ENCODE results near the gene RHBDL1. TPM values are rescaled to one million over a fixed set of nuclear protein-coding genes. Genes with fewer than 3 reads are reported as not detected.

Gene RHBDL1
- total RNA-seq, 4 donors from 2014 or later: 0.44 to 1.0 (median 0.96) TPM; not detected in 1

DNA sequence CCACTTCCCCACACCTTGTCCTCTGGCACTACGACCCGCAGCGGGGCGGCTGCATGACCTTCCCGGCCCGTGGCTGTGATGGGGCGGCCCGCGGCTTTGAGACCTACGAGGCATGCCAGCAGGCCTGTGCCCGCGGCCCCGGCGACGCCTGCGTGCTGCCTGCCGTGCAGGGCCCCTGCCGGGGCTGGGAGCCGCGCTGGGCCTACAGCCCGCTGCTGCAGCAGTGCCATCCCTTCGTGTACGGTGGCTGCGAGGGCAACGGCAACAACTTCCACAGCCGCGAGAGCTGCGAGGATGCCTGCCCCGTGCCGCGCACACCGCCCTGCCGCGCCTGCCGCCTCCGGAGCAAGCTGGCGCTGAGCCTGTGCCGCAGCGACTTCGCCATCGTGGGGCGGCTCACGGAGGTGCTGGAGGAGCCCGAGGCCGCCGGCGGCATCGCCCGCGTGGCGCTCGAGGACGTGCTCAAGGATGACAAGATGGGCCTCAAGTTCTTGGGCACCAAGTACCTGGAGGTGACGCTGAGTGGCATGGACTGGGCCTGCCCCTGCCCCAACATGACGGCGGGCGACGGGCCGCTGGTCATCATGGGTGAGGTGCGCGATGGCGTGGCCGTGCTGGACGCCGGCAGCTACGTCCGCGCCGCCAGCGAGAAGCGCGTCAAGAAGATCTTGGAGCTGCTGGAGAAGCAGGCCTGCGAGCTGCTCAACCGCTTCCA, 42.0 kb upstream of the RHBDL1 start:
- ATAC-seq (ENCODE audit: low FRiP score): no peak
- no peak for DNase-seq (ENCODE audit: low spot score)
- no peak for TF ChIP-seq CTCF (IDR thresholded peaks at IDR 0.05)

DNA sequence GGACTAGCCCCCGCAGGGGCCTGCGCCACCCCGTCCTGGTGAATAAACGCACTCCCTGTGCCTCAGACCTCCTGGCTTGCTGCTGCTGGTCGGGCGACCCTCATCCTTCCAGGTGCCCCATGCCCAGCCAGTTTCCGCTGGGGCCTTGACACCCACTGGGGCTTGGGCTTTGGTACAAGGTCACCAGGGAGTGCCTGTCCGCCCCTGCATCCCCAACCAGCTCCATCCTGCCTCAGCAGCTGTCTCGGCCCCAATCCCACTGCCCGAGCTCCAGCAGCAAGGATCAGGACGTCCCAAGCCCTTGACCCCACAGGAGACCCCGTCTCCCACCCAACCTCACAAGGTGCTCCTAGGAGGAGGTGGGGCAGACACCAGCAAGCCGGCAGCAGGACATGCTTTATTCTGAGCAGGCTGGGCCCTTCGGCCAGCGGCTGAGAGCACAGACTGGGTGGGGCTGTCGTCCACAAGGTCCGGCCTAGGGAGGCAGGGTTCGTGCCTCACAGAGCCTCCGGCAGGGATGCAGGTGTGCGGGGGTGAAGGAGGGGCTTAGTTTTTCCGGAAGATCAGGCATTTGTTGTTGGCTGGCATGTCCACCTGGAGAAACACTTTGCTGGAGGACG, 41.3 kb upstream of the RHBDL1 start:
- TF ChIP-seq CTCF (IDR thresholded peaks at IDR 0.05): no peak
- DNase-seq (ENCODE audit: low spot score): no peak
- no peak for ATAC-seq (ENCODE audit: low FRiP score)

DNA sequence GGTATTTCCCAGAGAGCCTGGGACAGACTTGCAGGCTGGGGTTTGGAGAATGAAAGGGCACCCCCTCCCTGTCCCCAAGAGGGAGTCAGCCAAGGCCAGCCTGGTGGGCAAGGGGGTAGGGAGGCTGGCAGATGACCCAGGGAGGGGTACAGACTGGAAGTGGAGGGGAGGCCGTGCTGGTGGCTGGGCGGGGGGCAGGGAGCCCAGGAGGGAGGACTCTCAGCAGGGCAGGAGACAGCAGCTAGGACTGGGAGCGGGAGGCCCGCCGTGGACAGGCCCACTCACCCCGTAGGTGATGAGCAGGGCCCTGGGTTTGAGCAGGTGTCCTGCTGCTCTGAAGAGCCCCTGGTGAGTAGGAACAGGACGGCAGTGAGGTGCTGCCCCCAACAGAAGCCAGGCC, 40.5 kb upstream of the RHBDL1 start:
- no peak for ATAC-seq (ENCODE audit: low FRiP score)
- DNase-seq (ENCODE audit: low spot score): no peak
- TF ChIP-seq CTCF (IDR thresholded peaks at IDR 0.05): no peak

- DNase-seq (ENCODE audit: low spot score): no peak
- TF ChIP-seq CTCF (IDR thresholded peaks at IDR 0.05): no peak
- ATAC-seq (ENCODE audit: low FRiP score): peak; percentile 0
These were observed 39.8 kb upstream of the RHBDL1 start for GRCh38 chr16:635573-636205.

DNA sequence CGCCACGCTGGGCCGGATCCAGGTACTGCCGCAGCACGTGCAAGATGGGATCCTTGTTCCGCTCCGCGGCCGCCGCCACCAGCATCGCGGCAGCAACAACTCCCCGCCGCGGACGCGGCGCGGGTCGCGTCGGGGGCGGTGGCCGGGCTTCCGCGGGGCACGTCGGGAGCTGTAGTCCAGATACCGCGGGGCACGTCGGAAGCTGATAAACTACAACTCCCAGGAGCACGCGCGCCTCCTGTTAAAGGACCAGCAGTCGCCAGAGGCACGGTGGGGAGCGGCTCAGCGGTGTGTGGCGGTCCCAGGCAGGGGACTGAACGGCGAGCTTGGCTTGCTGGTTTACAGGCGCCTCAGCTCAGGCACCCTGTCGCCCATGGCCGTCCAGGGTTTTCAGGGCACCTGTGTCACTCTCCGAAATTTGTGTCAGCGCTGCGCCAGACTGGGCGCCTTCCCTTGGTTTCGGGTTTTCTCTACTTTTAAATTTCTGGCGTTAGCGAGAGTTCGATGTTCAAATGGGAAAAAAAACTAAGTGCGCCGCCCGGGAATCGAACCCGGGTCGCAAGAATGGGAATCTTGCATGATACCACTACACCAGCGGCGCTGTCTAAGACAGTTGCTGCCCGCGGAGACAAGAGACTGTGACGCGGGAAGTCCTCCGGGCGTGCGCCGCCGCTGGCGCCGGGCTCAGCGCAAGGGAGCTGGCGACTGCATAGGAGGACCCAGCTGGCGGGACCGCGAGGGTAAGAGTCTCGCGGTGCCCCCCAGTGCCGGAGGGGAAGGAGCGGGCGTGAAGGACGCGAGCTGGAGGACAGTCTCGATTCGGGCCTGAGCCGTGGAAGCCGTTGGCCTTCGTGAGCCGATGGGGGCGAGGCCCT, 39.0 kb upstream of the RHBDL1 start, which contains the start of gene METTL26:
Gene METTL26 (minus strand): TSS at position 100 of the 875 bp plus-strand sequence. CDS start 15 bp downstream, at position 85.
- TF ChIP-seq CTCF (IDR thresholded peaks at IDR 0.05): no peak
- DNase-seq (ENCODE audit: low spot score): peak; percentile 95

DNA sequence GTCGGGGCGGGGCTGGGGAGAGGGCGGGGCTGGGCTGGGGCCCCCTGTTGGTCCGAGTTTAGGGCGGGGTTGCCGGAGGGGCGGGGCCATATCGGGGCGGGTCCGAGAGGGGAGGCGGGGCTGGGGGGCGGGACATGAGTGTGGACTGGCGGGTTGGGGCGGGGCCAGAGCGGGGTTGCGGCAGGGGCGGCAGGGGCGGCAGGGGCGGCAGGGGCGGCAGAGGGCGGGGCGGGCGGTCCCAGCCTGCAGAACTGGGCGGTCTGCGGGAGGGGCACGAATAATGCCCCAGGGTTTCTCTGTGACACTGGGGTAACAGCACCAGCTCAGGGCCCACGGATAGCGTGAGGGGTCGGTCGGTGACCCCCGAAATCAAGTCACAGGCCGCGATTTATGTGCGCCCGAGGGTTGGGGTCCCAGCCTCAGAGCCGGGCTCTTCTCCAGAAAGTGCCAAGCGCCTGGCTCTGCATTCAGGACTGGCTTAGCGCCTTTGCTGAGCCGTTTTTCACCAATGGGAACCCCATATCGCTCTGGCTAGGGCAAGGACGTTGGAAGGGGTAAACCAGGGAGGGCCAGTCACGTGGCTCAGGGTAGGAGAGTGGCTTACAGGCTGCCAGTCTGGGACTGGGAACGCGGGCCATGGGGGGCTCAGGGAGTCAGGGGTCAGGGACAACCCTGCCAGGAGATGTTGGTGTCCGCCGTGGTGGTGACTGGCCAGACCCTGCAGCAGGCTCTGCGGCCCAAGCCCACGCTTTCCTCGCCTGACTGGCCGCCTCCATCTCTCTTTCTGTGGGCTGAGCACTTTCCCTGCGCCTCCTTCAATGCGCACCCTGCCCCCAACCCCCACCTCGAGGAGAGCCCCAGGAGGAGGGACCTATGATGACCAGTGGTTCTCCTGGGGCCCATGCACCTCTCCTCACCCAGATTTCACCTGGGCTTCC, 38.1 kb upstream of the RHBDL1 start:
- TF ChIP-seq CTCF (IDR thresholded peaks at IDR 0.05): no peak
- DNase-seq (ENCODE audit: low spot score): peak; percentile 82
- peak; percentile 75 for ATAC-seq (ENCODE audit: low FRiP score)

More for the DNA sequence above, 39.0 kb upstream of the RHBDL1 start, which contains the start of gene METTL26:
- peak; percentile 77 for ATAC-seq (ENCODE audit: low FRiP score)
